Activated naive CD4-positive, alpha-beta T cell treated with Interleukin-2 at 50 U/mL for 16 hours (primary cell): ENCODE results near the gene SLC39A10.

Experiments
- DNase-seq: peaks from one replicate; pipeline ENCODE4 v3.0.0-alpha.2; 2020

Gene SLC39A10

DNA sequence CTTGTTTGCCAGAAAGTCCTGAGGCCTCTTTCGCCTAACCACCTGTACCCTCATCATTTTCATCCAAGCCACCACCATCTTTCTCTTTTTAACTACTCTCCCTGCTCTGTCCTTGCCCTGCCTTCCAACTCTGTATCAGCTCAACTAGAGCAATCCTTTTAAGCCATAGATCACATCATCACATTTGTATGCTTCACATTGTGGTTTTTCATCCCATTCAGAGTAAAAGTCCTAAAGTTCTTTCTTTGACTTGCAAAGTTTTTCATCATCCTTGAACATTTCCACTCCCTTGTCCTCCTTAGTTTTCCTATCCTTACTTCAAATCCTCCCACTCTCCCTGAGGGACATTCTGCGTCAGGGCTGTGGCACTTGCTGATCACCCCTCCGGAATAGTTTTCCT lies 73.9 kb downstream of the SLC39A10 start:
- no peak for DNase-seq

GRCh38 chr2:195732574-195732973 lies 75.5 kb downstream of the SLC39A10 start:
- no peak for DNase-seq

DNA sequence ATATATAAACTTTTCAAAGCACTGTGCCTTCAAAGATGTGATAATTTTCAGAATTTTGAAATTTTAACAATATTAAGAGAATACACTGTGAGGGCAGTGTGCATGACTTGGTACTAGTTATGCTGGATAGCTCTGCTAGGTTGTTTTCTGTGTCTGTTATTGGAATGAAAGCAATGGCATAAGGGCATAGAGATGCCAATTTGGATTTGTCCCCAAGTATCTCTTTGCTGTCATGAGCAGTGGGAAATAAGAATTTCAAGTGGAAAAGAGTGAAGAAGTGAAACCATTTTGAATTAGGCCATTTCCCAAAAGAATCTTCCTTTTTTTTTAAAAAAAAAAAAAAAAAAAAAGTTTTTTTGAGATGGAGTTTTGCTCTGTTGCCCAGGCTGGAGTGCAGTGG lies 76.8 kb downstream of the SLC39A10 start:
- no peak for DNase-seq

DNA sequence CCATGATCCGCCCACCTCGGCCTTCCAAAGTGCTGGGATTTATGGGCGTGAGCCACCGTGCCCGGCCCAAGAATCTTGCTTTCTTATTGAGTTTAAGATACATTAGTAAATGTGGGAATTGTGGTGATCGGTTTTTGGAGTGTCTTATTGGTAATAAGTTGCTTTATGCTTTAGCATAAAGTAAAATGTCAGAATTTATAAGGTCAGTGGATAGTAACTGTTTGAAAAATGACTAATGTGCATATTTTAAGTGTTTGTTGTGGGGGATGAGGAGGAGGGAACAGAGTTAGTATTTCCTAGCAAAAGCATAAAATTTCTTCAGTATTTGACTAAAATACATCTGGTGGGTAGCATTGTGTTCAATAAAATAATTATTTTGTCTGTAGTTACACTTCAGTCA lies 77.4 kb downstream of the SLC39A10 start:
- no peak for DNase-seq

- DNase-seq: no peak
Measured at GRCh38 chr2:195734931-195735330, 77.9 kb downstream of the SLC39A10 start.

DNA sequence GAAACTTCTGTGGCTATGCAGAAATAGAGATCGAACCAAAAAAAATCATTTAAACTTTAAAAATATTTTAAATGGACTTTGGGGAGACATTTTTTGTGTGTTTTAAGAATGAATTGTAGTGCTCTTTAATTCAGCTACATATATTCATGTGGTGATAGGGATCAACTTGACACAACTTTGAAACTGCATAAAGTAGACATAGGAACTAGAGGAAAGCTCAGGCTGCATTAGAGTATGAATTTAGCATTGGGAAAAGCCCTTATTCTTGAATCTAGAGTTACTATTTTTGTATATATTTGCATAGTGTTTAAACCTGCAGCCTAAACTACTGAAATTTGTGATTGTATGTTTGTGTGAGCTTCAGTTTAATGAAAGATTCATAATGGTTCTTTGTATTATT lies 78.3 kb downstream of the SLC39A10 start:
- DNase-seq: no peak

DNA sequence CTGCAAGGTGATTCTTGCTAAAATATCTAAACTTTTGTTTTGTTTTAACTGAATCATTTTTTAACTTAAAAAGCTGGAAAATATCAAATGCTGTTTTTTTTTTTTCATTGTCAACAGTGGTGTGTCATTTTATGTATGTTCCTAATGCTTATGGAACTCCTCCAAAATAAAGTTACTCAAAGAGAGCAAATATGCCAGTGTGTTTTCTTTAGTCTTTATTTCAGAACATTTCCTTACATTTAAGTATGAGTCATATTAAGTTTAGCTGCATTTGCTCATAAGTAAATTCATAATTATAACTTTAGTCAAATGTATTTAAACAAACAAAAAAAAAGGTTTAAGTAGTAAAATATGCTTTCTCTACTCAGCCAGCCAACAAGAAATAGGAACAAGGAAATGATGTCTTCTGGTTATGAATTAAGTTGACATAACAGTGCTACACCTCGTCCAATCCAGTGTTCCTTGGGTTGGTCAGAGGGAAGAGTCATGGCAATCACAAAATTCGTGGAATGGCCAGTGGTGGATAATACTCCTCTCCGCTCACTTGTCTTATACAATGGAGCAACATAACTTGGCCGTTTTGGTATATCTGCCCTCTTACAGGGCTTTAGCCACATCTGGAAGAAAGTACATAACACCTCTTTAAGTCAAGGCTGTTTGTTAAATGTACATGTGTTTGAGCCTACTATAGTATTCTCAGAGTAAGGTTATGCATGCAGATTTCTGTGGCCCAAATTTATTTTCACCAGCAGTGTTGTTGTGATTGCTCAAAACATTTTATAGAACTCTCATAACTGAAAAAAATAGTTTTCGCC lies 80.7 kb downstream of the SLC39A10 start:
- no peak for DNase-seq

GRCh38 chr2:195741191-195741590 lies 84.2 kb downstream of the SLC39A10 start:
- DNase-seq: no peak

DNA sequence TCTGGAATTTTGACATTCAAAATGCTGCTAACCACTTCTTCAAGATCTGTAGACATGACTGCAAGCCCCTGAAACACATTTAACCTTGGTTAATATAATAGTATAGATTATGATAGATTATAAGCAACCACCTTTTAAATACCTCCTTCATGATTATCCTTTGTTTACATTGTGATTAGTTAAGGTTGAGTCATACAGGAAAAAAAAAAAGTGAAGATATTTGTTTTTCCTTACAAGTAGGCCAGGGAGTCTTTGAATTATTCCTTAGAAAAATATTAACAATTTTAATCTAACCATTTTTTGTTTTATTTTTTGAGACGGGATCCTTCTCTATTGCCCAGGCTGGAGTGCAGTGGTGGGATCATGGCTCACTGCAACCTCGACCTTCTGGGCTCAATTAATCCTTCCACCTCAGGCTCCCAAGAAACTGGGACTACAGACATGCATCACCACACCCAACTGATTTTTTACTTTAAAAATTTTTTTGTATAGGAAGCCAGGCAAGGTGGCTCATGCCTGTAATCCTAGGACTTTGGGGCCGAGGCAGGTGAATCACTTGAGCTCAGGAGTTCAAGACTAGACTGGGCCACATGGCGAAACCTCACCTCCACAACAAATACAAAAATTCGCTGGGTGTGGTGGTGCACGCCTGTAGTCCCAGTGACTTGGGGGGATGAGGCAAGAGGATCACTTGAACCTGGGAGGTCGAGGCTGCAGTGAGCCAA lies 99.4 kb downstream of the SLC39A10 start:
- DNase-seq: no peak

DNA sequence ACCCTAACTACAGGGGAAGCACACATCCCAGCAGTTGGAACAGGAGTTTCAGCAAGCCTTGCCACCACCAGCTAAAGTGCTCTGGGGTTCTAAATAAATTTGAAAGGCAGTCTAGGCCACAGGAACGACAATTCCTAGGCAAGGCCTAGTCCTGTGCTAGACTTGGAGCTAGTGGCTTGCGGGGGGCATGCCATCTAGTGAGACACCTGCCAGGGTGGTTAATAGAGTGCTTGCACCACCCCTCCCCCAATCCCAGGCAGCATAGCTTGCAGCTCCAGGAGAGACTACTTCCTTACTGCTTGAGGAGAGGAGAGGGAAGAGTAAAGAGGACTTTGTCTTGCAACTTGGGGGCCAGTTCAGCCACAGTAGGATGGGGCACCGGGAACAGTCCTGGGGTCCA lies 101.8 kb downstream of the SLC39A10 start:
- DNase-seq: no peak

DNA sequence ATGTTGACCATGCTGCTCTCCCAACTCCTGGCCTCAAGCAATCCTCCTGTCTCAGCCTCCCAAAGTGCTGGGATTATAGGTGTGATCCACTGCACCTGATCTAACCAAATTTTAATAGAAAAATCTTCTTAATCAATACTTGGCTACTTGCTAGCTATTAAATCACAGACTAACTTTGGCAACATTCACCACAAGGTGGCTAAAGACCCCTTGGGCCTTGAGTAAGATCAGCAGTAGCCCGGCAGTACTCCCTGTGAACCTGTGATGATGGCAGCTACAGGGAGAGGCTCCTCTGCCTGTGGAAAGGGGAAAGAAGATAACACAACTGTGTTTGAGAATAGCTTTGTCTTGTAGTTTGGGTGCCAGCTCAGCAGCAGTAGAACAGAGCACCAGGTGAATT lies 102.9 kb downstream of the SLC39A10 start:
- no peak for DNase-seq

DNA sequence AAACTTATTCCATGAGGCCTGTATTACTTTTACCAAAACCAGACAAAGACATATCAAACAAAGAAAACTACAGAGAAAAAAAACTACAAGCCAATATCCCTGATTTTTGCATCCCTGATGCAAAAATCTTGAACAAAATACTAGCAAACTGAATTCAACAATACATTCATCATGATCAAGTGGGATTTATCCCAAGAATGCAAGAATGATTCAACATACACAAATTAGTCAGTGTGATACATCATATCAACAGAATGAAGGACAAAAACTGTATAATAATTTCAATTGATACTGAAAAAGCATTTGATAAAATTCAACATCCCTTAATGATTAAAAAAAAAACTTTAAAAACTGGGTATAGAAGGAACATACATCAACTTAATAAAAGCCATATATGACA lies 106.8 kb downstream of the SLC39A10 start:
- no peak for DNase-seq

DNA sequence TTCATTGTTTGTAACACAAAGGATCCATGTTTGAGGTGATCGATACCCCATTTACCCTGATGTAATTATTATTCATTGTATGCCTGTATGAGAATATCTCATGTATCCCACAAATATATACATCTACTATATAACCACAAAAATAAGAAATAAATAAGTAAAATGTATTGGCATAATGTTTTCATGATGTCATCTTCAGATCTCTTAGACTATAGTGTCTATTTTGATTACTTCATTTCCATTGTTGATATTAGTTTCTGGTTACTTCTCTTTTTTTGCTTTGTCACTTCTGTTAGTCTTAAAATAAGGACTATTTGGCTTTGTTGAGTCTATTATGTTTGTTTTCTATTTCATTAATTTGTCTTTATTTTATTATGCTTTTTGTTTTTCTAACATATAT lies 109.7 kb downstream of the SLC39A10 start:
- no peak for DNase-seq

DNA sequence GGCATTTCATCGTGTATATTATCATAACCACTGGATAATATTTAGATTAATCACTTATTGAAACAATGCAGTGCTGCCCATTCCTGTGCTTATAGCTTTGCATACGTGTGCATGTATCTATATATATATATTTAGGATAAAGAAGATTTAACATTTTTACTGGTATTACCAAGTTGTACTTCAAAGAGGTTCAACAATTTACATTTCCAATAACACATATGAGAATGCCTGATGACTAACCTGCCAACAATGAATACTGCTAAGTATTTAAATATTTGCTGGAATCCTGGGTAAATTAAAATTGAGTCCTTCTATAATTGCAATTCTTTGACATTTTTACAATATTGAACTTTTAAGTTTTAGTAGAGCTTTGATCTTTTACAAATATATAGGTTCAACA lies 111.4 kb downstream of the SLC39A10 start:
- no peak for DNase-seq

GRCh38 chr2:195769975-195770374 lies 112.9 kb downstream of the SLC39A10 start:
- DNase-seq: no peak

DNA sequence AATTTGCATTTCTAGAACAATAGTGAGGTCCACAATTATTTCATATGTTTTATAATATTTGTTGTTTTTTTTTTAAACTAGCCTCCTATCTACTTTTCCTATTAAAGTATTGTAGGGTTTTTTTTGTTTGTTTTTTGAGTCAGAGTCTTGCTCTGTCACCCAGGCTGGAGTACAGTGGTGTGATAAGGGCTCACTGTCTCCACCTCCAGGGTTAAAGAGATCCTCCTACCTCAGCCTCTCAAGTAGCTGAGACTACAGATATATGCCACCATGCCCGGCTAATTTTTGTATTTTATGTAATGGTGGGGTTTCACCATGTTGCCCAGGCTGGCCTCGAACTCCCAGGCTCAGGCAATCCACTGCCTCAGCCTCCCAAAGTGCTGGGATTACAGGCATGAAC lies 122.5 kb downstream of the SLC39A10 start:
- DNase-seq: no peak

- DNase-seq: no peak
Measured at GRCh38 chr2:195782156-195782555, 125.1 kb downstream of the SLC39A10 start.
